ENCODE data around the gene TRPV6.

Gene TRPV6

DNA sequence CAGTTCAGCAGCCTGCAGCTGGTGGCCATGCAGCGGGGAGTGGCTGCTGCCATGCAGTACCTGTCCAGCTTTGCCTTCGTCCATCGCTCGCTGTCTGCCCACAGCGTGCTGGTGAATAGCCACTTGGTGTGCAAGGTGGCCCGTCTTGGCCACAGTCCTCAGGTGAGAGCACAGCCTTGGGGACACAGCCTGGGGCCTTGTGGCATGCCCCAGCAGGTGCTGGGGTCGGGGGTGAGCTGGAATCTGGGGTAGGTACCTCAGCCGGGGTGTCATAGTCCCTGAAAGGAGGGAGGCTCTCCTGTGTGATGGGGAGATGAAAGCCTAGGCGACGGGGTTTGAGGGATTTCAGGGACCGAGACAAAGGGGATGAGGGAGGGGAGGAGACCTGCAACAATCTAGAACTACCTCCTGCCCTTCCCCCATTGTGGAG is 16.5 kb downstream of the TRPV6 start:
- no peak for DNase-seq (ENCODE audit: low read depth in 2 of 2)

DNA sequence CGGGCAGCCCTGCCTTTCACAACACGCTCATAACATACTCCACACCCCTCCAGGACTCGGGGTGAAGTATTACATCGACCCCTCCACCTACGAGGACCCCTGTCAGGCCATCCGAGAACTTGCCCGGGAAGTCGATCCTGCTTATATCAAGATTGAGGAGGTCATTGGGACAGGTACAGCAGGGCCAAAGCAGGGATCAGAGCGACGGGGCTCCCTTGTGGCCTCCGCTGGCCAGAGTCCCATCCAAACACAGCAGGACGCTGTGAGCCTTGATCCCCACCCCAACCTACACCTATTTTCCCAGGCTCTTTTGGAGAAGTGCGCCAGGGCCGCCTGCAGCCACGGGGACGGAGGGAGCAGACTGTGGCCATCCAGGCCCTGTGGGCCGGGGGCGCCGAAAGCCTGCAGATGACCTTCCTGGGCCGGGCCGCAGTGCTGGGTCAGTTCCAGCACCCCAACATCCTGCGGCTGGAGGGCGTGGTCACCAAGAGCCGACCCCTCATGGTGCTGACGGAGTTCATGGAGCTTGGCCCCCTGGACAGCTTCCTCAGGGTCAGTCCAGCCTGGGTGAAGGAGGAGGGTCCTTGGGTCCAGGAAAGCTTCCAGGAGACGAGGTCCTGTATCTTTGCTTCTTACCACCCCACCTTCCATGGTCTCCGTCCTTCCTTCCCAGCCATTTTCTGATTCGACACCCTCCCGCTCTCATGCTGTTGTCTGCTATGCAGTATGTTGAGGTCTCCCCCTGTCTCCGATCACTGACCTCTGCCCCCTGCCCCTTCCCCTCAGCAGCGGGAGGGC is 17.2 kb downstream of the TRPV6 start:
- no peak for DNase-seq (ENCODE audit: low read depth in 2 of 2)

DNA sequence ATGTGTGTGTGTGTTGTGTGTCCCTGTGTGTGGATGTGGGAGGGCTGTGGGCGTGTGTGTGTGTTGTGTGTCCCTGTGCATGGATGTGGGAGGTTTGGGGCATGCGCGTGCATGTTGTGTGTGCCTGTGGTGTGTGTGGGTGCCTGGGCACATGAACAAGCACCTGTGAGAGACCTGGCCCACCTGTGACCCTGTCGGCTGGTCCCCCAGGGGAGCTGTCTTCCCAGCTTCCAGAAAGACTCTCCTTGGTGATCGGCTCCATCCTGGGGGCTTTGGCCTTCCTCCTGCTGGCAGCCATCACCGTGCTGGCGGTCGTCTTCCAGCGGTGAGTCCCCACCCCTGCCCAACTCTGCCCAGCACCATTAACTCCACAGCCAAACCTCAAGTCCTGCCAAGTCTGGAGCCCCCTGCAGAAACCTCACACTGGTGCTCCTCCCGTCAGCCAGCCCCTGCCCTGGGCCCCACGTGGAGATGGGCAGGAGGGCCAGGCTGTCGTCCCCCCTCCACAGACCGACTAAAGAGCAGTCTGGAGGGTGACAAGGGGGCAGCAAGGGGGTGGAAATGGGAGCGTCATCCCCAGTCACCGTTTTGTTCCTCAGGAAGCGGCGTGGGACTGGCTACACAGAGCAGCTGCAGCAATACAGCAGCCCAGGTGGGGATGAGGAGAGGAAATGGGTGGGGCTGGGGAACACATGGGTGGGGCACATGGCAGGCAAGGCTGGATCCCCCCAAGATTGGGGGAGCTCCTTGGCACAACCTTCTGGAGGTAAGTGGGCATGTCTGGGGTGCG is 18.0 kb downstream of the TRPV6 start:
- DNase-seq (ENCODE audit: low read depth in 2 of 2) = no peak

DNA sequence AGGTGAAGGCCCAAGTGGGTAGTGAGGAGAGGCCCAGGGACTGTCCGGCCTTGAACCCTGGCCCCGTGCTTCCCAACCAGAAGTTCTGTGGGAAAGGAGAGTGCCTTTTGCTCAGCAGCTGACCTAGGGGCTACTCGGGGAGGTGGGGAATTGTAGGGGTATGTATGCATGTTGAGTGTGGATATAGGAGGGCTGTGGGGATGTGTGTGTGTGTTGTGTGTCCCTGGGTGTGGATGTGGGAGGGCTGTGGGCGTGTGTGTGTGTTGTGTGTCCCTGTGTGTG is 18.5 kb downstream of the TRPV6 start:
- no peak for DNase-seq (ENCODE audit: low read depth in 2 of 2)

DNA sequence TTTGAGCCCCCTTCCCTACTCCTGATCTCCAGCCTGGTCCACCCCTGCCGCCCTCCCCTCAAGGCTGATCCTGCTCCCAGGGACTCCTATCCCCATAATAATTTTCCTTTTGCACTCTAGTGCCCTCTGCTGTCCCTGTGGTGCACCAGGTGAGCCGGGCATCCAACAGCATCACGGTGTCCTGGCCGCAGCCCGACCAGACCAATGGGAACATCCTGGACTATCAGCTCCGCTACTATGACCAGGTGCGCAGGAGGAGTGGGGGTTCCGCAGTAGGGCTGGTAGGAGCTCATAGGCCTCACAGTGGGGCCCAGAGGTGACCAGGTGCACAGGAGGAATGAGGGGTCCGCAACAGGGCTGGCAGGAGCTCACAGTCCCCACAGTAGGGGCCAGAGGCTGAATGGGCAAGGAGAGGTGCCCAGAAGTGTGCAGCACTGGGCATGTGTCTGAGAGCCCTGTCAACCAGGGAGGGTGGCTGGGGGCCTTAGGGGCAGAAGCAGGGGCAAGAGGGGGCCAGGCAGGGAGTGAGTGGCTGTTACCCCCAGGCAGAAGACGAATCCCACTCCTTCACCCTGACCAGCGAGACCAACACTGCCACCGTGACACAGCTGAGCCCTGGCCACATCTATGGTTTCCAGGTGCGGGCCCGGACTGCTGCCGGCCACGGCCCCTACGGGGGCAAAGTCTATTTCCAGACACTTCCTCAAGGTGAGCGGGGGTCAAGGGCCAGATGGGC is 19.0 kb downstream of the TRPV6 start:
- no peak for DNase-seq (ENCODE audit: low read depth in 2 of 2)

DNA sequence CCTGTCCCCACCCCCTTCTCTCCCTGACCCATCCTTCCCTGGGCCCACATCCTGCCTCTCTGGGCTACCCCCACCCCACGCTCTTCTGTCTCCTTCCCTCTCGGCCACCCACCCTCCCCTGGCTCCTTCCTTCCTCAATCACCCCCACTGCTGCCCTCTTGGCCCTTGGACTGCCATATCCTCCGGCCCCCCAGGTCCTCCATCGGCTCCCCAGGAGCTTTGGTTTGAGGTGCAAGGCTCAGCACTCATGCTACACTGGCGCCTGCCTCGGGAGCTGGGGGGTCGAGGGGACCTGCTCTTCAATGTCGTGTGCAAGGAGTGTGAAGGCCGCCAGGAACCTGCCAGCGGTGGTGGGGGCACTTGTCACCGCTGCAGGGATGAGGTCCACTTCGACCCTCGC is 19.8 kb downstream of the TRPV6 start:
- DNase-seq (ENCODE audit: low read depth in 2 of 2) = no peak

DNA sequence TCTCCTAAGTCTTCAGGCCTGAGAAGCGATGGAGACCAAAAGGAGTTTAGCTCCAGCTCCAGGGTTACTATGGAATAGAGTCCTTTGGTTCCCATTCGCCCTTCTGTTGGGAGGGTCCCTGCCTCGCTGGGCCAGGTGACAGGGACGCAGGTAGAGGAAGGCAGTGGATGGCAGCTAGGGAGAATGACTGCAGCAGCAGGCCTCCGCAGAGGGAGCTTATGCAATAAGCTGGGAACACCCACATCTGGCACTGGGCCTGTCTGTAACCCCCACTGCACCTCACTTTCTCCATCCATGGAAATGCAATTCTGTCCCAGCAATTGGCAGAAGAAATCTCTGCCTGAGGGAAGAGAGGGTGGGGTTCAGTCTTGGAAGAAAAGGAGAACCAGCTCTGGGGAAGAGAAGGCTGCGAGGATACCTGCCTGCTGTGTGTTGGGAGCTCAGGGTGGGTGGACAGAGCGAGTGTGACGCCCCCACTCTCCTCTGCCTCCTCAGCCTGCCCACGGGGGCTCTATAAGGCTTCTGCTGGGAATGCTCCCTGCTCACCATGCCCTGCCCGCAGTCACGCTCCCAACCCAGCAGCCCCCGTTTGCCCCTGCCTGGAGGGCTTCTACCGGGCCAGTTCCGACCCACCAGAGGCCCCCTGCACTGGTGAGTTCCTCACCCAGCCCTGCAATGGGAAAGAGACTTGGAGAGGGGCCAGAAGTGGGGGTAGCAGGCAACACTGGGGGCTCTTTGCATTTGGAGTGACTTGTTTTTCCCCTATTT is 20.4 kb downstream of the TRPV6 start:
- DNase-seq (ENCODE audit: low read depth in 2 of 2) = no peak

DNA sequence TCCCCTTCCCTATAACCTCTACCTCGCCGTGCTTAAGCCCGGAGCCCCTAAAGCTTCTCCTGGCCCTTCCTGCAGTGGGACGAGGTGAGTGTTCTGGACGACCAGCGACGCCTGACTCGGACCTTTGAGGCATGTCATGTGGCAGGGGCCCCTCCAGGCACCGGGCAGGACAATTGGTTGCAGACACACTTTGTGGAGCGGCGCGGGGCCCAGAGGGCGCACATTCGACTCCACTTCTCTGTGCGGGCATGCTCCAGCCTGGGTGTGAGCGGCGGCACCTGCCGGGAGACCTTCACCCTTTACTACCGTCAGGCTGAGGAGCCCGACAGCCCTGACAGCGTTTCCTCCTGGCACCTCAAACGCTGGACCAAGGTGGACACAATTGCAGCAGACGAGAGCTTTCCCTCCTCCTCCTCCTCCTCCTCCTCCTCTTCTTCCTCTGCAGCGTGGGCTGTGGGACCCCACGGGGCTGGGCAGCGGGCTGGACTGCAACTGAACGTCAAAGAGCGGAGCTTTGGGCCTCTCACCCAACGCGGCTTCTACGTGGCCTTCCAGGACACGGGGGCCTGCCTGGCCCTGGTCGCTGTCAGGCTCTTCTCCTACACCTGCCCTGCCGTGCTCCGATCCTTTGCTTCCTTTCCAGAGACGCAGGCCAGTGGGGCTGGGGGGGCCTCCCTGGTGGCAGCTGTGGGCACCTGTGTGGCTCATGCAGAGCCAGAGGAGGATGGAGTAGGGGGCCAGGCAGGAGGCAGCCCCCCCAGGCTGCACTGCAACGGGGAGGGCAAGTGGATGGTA is 21.5 kb downstream of the TRPV6 start:
- no peak for DNase-seq (ENCODE audit: low read depth in 2 of 2)

DNA sequence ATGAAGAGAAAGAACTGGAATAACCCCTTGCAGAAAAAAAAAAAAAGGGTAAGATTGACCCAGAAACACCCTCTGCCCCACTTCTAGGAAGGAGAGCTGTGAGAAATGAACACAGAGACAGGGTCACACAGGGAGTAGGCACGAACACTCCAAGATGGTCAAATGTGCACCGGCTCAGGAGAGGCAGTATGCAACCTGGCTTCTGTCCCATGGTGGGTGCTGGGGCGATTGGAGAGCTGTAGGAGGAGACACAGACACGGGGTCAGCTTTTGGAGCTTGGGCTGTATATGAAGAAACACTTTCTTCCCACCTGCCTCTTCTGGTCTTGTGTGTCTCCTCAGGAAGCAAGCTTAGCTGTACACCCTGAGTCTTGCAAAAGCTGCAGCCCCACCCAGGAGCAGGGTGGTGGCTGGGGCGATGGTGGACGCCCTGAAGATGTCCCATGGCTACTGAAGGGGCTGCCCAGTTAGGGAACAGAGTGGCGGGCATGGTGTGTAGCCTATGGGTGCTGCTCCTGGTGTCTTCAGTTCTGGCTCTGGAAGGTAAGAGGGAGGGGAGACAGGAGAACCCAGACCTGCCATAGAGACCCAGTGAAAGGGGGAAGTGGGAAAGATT is 22.7 kb downstream of the TRPV6 start:
- DNase-seq (ENCODE audit: low read depth in 2 of 2) = no peak

DNA sequence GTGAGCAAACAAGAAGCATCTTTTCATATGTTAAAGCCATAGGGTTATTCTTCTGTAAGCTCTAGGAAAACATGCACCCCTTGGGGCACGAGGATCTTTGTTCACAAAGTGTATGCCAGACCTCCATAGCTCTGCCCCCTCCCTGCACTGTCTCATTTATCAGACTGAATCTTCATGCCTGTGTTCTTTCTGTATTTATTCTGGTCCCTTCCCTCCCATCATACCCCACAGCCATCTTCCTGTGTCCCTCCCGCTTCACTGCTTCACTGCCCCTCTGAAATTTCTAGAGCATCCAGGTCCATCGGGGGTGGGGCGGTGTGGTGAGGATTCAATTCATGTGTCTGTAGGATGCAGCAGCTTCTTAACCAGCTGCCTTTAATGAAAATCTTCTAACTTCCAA is 23.2 kb downstream of the TRPV6 start:
- DNase-seq (ENCODE audit: low read depth in 2 of 2) = no peak

DNA sequence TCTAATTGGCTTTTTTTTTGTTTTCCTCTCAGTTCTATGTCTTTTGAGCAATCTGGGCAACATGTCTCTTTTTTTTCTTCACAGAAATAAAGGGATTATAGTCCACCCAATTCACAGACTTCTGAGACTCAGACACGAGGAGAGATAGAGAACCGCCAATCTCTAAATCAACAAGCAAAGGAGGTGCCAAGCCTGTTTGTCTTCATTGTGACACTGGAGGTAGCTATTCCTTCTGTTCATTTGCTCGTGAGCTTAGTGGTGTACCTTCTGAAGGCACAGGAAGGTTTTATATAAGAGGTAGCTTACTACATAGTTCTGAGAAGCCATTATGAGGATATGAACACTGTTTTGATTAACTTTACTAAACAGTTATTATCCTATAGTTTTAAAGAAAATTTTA is 24.6 kb downstream of the TRPV6 start:
- DNase-seq (ENCODE audit: low read depth in 2 of 2) = no peak

DNA sequence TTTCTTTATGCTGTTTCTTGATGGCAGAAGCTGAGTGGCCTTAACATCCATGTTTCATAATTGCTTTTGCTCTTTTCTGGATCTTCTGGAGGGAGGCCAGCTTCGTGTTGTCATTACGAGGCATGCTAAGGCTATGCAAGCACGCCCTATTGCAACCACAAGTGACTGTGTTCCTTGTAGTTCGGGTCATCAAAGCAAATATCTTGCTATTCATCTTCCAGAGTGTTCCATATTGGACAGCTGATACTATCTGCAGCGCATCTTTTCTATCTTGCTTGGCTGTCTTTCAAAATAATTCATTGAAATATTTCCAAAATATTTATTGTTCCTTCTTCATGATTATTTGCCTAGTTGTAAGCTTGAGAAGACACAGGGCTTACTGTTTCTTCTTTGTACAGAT is 25.7 kb downstream of the TRPV6 start:
- no peak for DNase-seq (ENCODE audit: low read depth in 2 of 2)

DNA sequence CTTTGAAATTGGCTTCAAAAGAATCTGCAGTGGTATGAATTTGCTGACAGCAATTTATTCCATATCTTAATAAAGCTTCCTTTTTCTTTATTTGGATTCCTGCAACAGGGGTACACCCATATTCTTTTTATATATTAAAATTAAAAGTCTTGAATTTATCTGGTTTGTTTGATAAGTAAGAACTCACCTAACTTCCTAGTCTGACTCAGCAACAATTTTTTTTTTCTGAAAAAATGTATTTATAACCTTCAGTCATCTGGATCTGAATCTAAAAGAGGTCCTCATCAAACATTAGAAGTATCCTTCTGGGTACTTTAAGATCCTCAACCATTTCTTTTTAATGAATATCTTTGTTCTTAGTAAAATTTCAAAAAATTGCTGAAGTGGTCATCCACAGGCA is 26.1 kb downstream of the TRPV6 start:
- no peak for DNase-seq (ENCODE audit: low read depth in 2 of 2)

DNA sequence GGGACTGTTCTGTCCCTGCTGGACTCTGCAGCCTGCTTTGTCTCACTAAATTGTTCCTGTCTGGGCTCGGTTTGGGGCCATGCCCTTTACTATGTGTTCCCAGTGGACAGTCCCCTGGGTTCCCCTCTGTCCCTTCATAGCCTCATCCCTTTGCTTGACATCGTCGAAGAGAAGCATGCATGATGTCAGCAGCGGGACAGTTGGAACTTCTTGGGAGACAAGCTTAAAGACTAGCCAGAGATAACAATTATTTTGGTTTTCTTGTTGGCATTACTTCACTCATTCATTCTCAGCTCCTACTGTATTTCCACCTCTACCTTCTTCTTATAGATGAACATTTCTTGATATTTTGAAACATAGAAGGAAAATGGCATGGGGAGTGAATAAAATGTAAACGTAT is 27.9 kb downstream of the TRPV6 start:
- DNase-seq (ENCODE audit: low read depth in 2 of 2) = no peak

DNA sequence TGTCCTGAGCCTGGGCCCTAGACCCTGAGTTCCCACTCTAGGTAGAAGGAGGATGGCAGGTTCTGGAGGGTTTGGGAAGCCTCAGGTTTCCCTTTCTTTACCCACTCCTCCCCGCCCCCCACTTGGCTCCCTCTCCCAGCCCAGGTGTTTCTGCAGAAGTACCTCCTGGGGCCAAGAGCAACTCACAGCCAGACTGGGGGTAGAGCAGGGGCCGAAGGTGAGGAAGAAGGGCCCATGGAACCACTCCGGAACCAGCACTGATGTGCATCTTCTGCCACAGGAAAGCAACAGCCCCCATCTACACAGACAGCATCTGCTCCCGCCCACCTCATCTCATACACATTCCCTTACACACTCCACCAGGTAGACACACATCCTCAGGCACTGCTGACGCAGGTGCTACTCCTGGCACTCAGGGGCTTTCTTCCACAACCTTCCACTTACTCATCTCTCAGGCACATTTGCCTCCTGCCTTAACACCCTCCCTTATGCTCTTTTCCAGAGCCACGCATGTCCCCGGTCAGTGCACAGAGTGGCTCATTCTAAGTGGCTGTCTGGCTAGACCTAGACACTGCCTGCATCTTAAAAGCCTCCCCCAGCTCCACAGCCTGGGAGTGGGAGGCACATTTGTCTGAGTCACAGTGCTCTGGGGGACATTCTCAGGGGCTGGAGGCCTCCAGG is 28.8 kb downstream of the TRPV6 start:
- no peak for DNase-seq (ENCODE audit: low read depth in 2 of 2)

DNA sequence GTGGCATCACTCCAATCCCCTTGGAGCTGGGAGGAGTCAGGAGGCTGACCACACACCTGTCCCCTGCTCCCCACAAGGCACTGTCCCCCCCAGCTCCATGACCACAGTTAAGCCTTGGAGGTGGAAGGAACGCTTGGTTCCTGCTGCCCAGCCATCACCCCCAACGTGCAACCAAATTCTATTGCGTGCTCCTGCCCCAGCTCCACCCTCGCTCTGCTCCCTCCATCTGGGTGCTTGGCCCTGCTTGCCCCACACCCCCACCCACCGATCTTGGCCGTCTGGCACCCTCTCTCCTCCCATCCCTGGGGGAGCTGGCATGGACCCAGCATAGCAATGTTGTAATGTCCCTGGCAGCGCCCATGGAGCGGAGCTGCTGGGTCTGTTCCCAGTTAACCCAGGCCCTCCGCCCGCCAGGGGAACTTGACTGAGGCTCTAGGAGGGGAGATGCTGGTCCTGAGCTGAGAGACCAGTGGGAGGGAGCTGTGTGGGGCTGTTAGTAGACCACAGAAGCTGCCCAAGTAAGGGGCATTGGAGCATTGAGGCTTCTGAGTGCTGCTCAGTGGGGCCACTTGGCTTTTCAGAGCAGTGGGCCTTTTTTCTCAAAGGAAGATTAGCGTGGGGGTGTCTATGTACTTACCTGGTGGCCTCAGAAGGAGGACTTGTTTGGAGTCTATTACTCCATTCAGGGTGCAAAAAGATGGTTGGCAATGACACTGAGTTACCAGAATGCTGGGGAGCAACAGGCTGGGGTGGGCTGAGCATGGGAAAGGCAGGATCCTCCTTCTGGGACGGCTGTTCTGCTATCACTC is 29.6 kb downstream of the TRPV6 start:
- no peak for DNase-seq (ENCODE audit: low read depth in 2 of 2)

DNA sequence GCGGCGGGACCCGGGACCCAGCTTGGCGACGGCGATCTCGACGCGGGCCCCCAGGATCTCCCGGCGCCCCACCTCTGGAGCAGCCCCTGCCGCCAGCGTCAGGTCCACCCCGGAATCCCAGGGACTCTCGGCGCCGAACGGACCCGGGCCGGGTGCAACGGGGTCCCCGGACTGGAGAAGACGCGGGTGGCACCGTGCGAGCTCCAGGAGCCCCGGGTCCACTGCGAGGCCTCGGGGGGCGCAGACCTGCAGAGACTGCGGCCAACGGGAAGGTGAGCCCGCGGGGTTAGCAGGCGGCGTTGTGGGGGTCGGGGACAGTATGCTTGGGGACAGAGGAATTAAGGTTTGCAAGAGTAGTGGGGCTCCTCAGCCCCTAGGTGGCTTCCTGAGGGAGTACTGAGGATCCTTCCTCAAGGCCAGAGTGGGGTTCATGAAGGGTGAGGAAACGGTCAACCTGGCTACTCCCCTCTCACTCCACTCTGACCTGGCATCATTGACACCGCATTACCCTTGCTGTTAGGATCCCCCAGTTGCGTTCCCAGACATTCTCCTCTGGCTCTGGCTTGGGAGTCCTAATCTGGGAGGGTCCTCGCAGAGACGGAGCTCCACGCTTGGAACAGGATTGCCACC is 30.3 kb downstream of the TRPV6 start:
- no peak for DNase-seq (ENCODE audit: low read depth in 2 of 2)

DNA sequence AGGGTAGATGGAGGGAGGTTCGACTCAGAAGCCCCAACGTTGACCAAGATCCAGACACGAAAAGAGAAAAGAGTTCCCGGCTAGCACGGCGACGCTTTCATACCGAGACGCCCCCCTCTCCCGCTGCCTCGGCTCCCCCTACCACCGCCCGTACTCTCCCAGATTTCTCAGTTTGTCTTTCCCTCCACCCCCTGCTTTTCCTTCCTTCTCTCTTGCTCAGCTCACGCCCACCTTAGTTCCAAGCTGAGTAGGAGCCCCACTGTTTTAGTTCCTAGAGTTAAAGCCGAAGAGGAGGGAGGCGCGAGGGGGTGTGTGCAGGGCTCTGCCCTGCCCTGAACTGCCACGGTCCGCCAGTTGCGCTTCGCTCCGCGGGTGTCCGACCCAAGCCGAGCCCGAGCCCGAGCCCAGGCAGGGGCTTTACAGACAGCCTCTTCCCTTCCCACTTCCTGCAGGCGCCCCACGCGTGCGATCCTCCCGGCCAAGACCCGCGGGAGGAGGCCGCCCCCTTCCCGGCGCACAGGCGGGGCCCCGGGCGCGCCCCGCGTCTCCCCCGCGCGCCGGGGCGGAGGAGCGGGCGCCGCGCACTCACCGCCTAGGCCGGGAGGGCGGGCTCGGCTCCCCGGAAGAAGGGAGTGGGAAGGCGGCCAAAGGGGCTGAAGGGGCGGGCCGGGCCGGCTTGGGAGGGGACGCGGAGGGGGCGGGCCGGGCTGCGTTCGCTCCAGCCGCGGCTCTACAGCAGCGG is 31.0 kb downstream of the TRPV6 start, which contains the start of gene EPHB6:
Gene EPHB6 (plus strand): TSS at position 705 of the 742 bp plus-strand sequence. CDS start 8,152 bp downstream, outside the sequence.
- DNase-seq (ENCODE audit: low read depth in 2 of 2) = no peak
